ENCODE results near the gene PNPLA3.

Gene PNPLA3

GRCh38 chr22:43921370-43921769 is 2.2 kb upstream of the PNPLA3 start:
- H3K4me3 ChIP-seq: no peak overlapping the region
- no peaks in the 10 kb centered on the region for H3K9me3 ChIP-seq
- no peak for DNase-seq
- no peak overlapping the region for H3K27ac ChIP-seq
- H3K36me3 ChIP-seq: no peaks in the 10 kb centered on the region
- no peak for TF ChIP-seq CTCF (IDR thresholded peaks at IDR 0.05)
- peaks cover 0 to 81% of the 10 kb centered on the region in 2 donors for H3K27me3 ChIP-seq
- intact Hi-C loops (cut with DNase I; ENCODE audit: low total_unique reads): no loop called here
- H3K4me1 ChIP-seq: peaks cover 0 to 25% (median 13%) of the 10 kb centered on the region in 4 donors

- no peak for TF ChIP-seq CTCF (IDR thresholded peaks at IDR 0.05)
- H3K36me3 ChIP-seq: no peaks in the 10 kb centered on the region
- peaks cover 0 to 25% (median 13%) of the 10 kb centered on the region in 4 donors for H3K4me1 ChIP-seq
- DNase-seq: no peak
- H3K27me3 ChIP-seq: peaks cover 0 to 86% of the 10 kb centered on the region in 2 donors
- no peak overlapping the region for H3K27ac ChIP-seq
- intact Hi-C loops (cut with DNase I; ENCODE audit: low total_unique reads): no loop called here
- no peaks in the 10 kb centered on the region for H3K9me3 ChIP-seq
- no peak overlapping the region for H3K4me3 ChIP-seq
These were observed 1.5 kb upstream of the PNPLA3 start for GRCh38 chr22:43922123-43922522.

- peaks cover 0 to 79% of the 10 kb centered on the region in 2 donors for H3K27me3 ChIP-seq
- TF ChIP-seq CTCF (IDR thresholded peaks at IDR 0.05): no peak
These were observed 414 bp upstream of the PNPLA3 start for GRCh38 chr22:43923191-43923590.

GRCh38 chr22:43924877-43925276 is 1.3 kb downstream of the PNPLA3 start:
- Histone ChIP-seq H3K36me3 (no peaks in the 10 kb centered on the region), H3K4me3 (no peak overlapping the region), H3K9me3 (no peaks in the 10 kb centered on the region), H3K27ac (no peak overlapping the region), H3K27me3 (peaks cover 0 to 64% of the 10 kb centered on the region in 2 donors), H3K4me1 (peaks cover 0 to 25% (median 13%) of the 10 kb centered on the region in 4 donors)
- no peak for DNase-seq
- intact Hi-C loops (cut with DNase I; ENCODE audit: low total_unique reads): no loop called here
- no peak for TF ChIP-seq CTCF (IDR thresholded peaks at IDR 0.05)

More at GRCh38 chr22:43923191-43923590, 414 bp upstream of the PNPLA3 start:
- intact Hi-C loops (cut with DNase I; ENCODE audit: low total_unique reads): no loop called here
- DNase-seq: no peak
- Histone ChIP-seq H3K4me3 (peak overlapping the region; percentile 46 to 58), H3K4me1 (peaks cover 0 to 25% (median 13%) of the 10 kb centered on the region in 4 donors), H3K27ac (no peak overlapping the region), H3K36me3 (no peaks in the 10 kb centered on the region), H3K9me3 (no peaks in the 10 kb centered on the region)

- no peaks in the 10 kb centered on the region for H3K36me3 ChIP-seq
- no peak for TF ChIP-seq CTCF (IDR thresholded peaks at IDR 0.05)
- no peaks in the 10 kb centered on the region for H3K9me3 ChIP-seq
- no peak overlapping the region for H3K4me3 ChIP-seq
- no peak overlapping the region for H3K27ac ChIP-seq
- peaks cover 0 to 58% of the 10 kb centered on the region in 2 donors for H3K27me3 ChIP-seq
- intact Hi-C loops (cut with DNase I; ENCODE audit: low total_unique reads): no loop called here
- DNase-seq: no peak
- peaks cover 0 to 25% (median 13%) of the 10 kb centered on the region in 4 donors for H3K4me1 ChIP-seq
These were observed 2.1 kb downstream of the PNPLA3 start for GRCh38 chr22:43925433-43926348.
